Fibroblast of skin of left biceps (primary cell): Measurements from ENCODE around the gene HOXA3.

Experiments
- DNase-seq, 2 experiments: peaks; one replicate each; pipeline ENCODE4 v3.0.0-alpha.2; 2013; ENCODE audit warnings: low read depth in 2 of 2

HOXA3 gene

DNA sequence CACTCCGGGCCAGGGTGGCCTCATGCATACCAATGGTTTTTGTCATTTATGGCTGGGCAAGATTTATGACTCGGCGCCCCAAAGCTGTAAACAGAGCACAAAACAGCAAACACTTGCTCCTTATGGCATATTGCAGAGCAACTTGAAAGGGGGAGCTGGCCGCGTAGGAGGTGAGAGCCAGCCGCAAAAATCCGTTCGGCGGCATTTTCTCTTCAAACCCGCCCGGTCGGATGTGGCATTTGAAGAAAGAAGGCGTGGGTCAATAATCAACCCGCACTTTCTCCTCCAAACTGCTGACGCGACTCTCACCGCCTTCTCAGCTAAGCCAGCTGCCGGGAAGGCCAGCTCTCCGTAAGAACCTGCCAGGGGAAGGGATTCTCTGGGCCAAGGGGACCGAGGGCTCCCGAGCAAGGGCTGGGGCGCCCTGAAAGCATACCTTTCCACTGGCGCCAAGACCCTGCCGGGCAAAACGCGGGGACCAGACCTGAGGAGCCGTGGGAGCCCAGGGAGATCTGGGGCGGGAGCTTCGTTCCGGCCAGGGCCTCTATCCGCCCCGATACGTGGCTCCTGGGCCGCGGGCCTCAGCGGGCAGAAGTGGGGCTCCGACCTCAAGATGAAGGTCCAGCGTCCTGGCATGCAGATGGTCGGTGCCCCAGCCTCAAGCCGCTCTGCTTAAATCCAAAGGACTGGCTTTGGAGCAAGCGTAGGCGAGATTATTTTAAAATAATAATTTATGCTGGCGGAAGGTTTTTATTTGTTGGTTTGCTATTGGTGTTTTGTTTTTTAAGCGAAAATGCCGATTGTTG, 37.0 kb downstream of the HOXA3 start:
- DNase-seq, result no peak

DNA sequence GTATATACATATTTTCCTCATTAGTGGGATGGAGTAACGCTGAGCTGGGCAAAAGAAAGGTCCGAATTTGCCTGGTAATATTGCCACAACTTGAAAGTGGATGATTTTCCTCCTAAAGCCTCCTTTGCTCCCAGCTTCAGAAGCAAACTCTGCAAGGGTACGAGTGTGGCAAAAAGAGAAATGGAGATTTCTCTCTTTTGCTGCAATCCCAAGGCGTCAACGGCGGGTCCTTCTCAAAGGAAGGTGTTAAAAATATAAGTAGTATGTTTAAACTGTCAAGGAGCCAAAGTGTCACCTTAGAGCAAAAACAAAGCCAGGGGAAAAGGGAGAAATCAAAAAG, 37.5 kb downstream of the HOXA3 start:
- no peak for DNase-seq

DNA sequence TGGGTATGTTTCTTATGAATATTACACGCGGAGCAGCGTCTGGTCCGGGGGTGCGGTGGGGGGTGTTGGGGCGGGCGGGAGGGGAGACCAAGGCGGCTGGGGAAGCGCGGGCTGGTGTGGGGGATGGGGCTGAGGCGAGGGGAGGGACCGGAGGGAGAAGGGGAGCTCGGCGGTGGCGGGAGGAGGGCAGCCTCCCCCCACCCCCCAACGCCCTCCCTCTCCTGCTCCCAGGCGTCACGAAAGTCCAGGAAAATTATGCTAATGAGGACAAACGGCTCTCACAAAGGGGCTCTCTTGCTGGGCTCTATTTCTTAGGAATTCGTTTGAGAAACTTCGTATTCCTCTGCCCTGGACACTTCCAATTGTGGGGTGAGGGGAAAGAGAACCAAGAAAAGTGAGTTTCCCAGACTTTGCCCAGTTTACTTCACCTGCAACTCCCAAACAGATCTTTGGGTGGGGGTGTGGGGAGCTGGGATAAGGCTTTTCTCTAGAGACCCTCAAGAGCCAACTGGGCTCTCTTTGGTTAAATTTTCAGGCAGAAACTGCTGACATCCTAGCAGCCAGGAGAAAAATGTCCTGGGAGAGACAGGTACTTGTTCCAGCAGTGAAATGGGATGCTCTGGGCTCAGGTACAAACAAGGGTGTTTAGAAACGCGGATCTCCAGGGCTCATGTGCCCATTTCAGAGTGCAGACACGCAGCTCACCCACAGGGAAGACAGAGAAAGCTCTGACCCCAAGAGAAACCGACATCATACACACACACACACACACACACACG, 38.2 kb downstream of the HOXA3 start:
- no peak for DNase-seq

DNA sequence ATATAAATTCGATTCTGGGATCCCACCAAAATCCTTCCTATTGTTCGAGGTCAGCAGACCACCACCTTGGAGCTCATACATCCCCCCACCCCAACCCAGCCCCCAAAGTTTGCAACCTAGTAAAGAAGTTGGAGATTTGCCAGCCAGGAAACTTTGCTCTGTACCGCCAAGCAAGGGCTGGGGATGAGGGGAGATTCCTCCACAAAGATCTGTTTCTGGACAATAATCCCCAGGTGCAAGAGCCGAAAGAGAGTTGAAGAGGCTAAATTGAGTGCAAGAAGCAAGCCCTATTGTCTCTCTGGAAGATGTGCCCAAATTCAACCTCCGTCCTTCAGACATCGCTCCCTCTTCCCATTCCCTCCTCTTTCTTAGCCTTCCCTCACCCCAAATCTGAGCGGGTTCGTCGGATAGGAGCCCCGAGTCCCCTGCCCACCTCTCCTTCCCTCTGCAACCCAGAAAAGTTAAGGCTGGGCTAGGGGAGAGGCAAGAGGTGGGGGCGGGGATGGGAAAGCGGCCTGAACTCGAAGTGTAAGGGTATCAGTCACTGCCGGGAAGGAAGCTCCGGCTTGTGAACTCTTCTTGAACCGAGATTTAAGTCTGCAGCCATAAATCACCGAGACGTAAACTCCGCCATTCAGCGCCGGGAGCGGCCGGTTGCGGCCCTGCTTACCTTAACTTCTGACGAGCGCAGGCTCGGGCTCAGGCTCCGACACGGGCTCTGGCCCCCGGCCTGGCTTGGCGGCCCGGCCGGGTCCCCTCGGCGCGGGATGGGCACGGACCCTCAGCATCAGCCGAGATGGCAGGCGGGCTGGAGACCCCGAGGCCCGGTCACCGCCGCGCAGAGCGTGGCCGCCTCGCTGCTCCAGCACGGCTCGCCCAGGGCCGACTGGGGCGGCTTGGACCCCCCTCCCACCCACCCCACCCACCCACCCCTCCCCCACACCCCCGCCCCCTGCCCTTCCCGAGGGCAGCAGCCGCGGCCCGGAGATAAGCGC, 39.1 kb downstream of the HOXA3 start:
- DNase-seq, result no peak

DNA sequence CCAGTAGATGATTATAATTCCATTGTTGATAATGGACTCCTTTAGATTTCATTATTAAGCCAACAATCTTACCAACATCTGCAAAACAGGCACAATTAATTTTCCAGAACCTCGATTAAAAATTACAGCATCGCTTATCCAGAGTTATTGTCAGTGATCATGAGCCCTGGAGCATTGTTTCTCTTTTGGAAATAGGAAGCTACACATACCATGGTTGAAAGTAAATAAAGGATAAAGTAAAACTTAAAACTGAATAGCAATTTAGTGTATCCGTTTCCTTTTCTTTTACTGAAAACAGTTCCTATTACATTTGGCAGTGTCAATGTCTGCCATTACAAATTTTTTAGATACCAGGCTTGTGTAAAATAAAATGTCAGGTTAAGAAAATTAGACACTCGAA, 40.0 kb downstream of the HOXA3 start:
- no peak for DNase-seq

DNA sequence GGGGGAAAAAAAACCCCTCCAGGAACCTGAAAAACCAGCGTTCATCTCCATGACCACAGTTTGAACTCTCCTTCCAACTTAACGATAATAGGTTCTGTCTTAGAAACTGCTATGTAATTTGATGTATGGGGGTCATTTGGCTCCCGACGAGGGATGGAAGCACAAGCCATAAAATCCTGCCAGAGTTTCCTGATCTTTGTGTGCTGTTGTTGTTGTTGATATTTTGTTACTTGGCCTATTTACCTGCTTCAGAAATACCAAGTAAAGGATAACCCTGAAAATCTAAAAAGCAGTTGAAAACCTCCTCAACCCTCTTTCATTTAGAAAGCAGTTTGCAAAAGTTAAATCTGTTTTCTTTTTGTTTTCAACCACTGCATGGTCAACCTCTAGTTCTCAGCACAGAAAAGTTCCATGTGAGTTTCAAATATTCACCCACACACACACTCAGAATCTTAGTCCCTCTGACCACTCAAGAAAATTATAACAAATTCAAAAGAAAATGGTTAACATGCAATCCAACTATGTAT, 40.6 kb downstream of the HOXA3 start:
- no peak for DNase-seq

DNA sequence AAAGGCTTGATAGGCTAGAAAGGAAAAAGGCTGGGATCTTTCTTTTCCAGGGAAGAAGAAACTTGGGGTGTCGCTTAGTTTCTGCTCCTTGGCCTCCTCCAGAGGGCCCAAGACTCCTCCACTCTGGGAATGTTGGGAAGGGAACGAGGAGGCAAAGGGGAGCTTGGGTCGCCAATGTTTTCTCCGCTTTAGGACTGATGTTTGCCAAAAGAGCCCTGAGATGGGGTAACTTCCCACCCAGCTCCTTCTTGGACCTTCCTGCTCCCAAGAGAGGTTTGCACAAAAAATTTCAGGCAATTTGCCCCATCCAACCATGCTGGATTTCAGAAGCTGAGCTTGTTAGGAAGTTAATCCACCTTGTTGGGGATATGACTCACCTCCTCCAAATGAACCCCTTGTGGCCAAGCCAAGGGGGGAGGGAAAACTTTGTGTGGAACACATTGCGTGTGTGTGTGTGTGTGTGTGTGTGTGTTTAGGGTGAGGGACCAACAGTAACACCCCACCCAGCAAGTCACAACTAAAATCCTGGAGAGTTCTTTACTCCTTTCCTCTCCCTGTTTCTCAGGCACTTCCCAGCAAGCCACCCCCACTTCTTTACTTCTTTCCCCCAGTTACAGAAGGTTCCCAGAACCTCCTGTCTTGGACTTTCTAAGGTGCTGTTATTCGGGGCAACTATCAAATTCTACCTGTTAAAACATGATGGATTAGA, 41.2 kb downstream of the HOXA3 start:
- DNase-seq, result no peak

DNA sequence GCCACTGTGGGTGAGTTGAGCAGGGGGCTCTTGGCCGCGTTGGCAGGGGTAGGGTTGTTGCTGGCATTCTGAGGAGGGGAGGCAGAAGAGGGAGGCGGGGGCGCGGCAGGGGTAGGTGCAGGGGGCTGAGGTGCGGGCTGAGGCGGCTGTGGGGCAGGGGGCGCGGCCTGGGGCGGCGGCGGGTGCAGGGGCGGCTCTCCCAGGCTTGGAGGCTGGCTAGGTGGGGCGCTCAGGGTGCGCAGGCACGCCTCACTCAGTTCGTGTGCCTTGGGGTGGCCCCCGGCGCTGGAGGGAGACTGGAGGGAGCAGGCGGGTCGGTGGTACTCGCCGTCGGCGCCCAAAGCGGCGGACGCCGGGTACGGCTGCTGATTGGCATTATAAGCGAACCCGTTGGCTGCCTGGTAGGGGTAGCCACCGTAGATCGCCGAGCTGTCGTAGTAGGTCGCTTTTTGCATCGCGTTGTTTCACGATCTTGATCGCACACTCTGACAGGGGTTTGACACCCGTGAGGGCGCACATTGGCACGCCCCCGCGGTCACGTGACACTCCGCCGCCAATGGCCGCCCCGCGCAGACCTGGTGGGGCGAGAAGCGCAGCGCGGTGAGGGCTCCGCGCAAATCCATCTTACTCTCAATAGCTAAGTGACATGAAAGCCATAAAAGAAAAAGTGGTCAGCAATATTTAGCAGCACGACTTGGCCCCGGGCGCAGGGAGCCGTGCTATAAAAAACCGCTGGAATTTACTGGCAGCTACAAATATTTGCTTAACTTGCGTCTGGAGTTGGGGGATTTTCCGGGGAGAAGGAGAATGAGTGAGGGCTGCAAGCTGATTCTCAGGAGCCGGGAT, 42.0 kb downstream of the HOXA3 start:
- no peak for DNase-seq

DNA sequence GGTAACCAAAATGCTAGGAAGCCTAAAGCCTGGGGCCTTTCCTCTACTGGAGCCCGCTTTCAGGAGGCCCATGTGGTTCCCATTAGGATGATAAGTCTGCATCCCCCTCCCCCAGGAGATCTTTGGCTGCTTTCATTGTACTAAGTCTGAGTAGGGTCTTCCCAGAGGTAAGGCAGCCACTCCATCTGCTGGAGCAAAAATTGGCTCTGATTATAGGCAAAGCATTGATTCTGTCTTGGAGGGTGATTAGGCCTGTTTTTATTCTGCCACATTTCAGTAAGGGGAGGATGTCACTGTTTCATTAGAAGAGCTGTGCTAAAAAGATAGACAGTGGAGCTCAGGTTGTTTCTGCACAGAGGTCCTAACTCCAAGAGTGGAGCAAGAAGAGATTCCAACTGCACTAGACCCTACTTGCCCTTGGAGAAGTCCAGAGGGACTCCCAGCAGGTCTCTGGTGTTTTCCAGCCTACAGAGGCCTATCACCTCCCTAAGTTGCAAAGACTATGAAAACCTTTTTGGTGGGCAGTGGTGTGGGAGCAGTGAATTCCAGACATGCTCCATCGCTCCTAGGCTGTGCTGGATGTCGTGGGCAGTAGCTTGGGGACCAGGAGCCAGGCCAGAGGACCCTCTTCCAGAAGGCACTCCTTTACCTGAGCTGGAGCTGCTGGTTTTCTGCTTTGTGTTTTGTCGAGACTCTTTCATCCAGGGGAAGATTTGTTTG, 42.8 kb downstream of the HOXA3 start:
- DNase-seq, result no peak

DNA sequence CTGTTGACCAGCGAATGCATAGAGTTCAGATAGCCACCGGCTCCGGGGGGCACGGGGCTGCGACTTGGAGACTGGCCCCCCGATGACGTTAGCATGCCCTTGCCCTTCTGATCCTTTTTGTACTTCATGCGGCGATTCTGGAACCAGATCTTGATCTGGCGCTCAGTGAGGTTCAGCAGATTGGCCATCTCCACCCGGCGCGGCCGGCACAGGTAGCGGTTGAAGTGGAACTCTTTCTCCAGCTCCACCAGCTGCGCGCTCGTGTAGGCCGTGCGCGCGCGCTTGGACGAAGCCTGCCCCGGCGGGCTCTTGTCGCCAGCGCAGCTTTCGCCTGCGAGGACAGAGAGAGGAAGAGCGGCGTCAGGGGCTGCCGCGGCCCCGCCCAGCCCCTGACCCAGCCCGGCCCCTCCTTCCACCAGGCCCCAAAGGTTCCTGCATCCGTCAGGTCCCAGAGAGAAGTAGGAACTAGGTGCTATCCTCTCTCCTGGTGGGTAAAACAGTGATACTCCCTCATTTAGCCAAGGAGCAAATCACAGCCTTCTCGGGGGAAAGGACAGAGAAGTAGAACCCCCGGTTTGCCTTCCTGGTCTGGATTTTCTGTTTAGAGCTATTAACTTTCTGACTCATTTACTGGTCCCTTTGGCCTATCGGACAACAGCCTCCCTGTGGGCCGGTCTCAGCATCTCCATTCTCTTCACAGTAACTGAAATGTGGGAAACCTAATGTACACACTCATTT, 43.8 kb downstream of the HOXA3 start:
- no peak for DNase-seq

DNA sequence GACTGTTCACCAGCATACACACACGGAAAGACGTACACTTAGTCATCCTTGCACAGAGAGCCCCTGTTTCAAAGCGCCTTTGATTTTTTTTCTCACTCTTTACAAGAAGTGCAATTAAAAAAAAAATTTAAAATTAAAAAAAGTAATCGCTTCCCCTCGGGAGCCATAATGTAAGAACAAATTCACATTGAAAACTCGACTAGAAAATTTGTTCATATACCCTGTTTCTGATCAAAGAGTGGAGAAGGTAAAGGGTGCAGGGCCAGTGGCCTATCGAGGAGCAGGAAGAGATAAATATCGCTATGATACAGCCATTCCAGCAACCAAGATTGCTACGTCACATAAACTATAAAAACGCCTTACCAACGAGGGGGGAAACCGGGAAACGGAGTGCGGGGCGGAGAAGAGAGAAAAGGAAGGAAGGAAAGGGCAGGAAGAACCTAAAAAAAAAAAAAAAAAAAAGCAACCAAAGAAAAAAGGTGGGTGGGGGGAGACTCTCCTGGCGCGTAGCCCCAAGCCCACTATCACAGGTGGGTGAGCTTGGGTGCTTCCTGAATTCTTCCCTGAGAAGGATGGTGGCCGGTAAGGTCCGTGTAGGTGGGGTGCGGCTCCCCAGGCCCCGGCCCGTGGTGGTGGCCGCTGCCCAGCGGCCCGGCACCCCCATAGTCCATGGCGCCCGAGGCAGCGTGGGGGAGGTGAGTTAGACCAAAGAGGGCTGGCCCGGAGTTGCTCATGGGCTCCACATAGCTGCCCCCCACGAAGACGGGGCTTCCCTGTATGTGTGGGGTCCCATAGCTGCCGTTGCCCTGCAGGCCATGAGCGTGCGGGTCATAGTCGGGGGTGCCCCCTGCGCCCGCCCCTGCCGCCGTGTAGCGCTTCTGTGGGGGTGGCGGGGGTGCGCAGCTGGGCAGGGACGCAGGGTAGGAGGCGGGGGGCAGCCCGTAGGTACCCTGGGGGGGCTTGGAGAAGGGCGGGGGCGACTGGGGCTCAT, 44.7 kb downstream of the HOXA3 start:
- no peak for DNase-seq

DNA sequence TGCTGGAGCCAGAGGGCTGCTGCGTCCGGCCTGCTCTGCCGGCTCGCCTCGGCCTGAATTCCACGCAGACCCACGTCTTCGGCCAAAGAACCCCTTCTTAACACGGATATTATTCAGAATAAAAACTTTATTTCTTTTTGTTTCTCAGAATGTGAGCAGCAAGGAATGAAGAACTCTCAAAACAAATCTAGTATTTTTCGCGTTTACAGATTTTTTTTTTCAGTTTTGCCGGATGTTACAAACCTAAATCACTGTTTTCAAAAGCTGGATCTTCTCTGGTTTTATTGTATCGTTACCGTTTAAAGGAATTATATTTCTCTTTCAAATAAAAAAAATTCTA, 45.5 kb downstream of the HOXA3 start:
- DNase-seq, result no peak

DNA sequence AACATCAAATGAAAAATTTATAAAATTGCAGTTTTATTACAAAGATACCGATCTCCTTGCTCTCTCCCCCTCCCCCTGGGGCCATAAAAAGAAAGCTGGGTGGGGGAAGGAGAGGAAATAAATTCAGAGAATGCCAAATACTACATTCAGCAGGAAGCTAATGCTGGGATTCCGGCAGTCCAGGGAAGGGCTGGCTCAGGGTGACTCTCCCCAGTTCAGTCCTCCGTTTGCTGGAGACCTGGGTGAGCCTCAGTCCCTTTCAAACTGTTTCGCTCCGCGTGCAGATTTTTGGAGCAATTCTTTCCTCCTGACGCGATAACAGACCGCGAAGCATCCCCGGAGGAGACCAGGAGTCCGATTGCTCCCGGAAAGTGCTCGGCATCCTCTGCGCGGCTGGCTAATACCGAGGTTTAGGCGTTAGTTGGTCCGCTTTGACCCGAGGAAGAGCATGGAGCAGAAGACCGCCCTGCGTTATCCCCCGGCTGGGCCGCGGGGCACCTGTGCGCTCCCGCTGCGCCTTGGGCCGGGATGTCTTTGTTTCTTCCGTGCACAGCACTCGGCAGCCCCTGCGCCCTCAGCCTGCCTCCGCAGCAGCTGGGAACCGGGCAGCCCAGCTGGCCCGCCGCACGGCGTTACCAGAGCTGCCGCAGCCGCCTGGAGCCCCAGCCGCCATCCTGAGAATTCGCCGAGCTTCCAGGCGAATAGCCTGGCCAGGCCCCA, 46.0 kb downstream of the HOXA3 start:
- no peak for DNase-seq

DNA sequence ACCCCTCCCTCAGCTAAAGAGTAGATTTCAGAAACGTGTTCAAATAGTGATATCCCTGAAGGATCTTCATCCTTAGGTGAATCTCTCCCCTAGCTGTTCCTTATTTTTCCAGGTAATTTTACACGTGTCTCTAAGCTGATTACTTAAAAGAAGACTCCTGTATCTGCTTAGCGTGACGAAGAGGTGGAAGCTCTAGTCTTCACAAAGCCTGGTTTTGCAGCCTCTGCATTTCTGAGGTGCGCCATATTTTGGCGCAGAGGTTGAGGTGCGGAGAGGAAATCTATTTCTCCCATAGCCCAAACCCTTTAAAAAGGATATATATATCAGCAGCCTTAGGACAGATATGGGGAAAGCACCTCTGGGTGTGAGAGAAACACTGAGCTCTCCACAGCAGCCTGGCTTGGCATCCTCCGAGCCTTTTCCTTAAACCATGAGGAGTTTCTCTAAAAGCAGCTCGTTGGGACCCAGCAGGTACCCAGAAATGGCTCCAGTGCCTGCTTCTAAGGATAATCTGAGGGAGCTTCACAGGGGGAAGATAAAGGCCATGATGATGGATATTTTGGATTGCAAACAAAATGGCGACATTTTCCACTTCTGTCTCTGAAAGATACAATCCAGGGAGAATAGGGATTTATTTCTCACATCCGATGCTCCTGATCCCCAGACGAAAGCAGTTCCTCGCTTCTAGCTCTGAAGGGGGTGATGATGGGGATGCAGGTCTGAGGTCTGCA, 46.9 kb downstream of the HOXA3 start:
- no peak for DNase-seq

DNA sequence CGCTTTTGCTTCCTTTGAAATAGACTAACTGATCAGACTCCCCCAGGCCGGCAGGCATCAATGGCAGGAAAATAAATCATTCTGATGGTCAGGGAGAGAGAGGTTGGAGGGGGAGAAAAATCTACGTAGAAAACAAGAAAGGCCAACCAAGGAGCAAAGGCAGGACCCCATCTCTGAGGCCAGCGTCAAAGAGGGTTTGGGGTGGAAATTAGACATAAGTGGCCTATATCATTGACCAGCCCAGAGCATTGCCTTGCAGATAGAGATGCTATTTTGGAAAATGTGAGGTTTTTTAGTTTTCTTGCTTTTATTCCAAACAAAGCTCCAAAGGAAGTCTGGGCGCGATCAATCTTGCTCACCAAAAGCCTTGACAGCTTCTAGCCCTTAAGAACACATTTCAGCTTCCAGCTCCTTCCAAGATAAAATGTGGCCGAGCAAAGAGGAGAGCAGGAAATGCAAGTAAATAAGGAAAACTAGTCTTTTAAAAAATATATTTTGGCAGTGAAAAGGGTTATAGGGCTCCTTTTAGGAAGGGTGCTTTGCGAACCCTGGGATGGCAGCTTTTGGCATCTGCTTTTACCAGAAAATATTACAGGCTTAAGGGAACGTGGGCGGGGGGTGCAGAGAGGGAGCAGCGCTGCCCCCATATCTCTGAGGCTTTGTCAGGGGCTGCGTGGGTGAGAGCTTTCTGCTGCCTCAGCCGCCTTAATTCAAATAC, 47.9 kb downstream of the HOXA3 start:
- DNase-seq, result no peak
